GM12873 (cell line): ENCODE data around the gene JAK3.

Experiments used
- TF ChIP-seq, protein P1 (sequence below): IDR thresholded peaks from 2 replicates; pipeline ENCODE4 v1.5.1; 2012; ENCODE audit warnings: low read depth, mild to moderate bottlenecking, moderate library complexity, low read length, control low read depth; ENCODE audit not compliant: insufficient read depth; ENCODE audit errors: missing control alignments

Gene JAK3

GRCh38 chr19:17879466-17879865 lies 31.7 kb upstream of the JAK3 start:
- TF ChIP-seq, protein P1, sequence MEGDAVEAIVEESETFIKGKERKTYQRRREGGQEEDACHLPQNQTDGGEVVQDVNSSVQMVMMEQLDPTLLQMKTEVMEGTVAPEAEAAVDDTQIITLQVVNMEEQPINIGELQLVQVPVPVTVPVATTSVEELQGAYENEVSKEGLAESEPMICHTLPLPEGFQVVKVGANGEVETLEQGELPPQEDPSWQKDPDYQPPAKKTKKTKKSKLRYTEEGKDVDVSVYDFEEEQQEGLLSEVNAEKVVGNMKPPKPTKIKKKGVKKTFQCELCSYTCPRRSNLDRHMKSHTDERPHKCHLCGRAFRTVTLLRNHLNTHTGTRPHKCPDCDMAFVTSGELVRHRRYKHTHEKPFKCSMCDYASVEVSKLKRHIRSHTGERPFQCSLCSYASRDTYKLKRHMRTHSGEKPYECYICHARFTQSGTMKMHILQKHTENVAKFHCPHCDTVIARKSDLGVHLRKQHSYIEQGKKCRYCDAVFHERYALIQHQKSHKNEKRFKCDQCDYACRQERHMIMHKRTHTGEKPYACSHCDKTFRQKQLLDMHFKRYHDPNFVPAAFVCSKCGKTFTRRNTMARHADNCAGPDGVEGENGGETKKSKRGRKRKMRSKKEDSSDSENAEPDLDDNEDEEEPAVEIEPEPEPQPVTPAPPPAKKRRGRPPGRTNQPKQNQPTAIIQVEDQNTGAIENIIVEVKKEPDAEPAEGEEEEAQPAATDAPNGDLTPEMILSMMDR: no peak

DNA sequence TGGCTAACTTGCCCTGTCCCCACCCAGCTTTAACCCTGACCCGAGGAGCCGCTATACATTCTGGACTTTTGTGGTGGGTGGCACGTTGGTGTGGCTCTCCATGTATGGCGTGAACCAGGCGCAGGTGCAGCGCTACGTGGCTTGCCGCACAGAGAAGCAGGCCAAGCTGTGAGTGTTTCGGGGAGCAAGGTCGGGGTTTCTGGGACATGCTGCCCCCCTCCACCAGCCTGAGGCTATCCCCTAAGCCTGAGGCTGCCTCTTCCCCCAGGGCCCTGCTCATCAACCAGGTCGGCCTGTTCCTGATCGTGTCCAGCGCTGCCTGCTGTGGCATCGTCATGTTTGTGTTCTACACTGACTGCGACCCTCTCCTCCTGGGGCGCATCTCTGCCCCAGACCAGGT lies 29.9 kb upstream of the JAK3 start:
- TF ChIP-seq, protein P1: no peak

GRCh38 chr19:17874758-17875135 lies 27.0 kb upstream of the JAK3 start:
- TF ChIP-seq, protein P1: no peak

DNA sequence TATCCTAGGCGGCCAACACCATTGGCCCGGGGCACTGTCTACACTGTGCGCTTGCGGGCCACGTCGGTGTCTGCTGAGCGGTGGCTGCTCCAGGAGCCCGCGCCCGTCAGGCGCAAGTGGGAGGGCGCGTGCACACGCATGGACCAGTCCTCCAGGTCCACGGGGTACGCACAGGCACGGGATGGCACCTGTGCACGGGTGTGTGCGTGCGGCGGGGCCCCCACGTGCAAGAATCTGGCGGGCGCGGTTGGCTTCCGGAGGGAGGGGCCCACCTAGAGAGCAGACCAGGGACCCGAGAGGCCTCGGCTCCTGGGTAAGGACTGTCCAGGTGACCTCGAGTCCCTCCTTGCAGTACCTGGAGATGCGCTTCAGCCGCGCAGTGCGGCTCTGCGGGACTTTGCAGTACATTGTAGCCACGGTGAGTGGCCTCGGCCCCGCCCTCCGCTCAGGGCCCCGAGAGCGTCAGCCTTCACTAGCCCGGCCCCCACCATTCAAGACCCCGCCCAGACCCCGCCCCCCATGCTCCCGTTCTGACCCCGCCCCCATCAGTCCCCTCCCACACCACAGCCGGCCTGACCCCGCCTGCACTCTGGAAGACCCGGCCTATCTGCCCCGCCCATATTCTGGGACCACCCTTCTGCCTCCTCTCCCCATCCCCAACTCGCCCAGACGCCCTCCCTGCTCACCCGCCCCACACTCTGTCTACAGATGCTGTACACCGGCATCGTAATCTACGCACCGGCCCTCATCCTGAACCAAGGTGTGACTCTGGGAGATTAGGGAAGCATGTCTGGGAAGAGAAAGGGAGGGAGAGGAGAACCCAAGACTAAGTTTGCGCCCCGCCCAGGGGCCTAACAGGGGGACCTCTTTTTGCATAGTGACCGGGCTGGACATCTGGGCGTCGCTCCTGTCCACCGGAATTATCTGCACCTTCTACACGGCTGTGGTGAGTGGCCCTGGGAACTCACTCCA lies 26.3 kb upstream of the JAK3 start:
- TF ChIP-seq, protein P1: no peak

GRCh38 chr19:17872251-17873001 lies 24.6 kb upstream of the JAK3 start:
- TF ChIP-seq, protein P1: no peak

DNA sequence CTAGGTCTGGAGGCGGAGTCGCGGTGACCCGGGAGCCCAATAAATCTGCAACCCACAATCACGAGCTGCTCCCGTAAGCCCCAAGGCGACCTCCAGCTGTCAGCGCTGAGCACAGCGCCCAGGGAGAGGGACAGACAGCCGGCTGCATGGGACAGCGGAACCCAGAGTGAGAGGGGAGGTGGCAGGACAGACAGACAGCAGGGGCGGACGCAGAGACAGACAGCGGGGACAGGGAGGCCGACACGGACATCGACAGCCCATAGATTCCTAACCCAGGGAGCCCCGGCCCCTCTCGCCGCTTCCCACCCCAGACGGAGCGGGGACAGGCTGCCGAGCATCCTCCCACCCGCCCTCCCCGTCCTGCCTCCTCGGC lies 24.1 kb upstream of the JAK3 start, which contains the start of gene SLC5A5:
Gene SLC5A5, plus strand, starts transcription at position 68 of the 373 bp plus-strand sequence. CDS start 375 bp downstream, outside the sequence.
- TF ChIP-seq, protein P1: no peak
